Keratinocyte (primary cell): Measurements from ENCODE around the gene ARHGAP6. TPM values are rescaled to one million over a fixed set of nuclear protein-coding genes. Genes with fewer than 3 reads are reported as not detected.

ENCODE experiments used
- DNase-seq: peaks from one replicate; pipeline ENCODE4 v3.0.0-alpha.2; 2011; ENCODE audit warnings: low read depth, missing footprints, low spot score
- FAIRE-seq: peaks from 2 replicates; lab custom pipeline; 2011; peaks lifted over from hg19 to GRCh38; lab: Jason Lieb, UNC
- H2AFZ ChIP-seq: 2 replicates; pipeline ENCODE4 v1.6.0; 2012; ENCODE audit warnings: low read length, control low read depth, inconsistent platforms; ENCODE audit not compliant: control insufficient read depth
- H3K27ac ChIP-seq: 2 replicates; pipeline ENCODE4 v1.5.1; 2011; ENCODE audit warnings: low read length; ENCODE audit not compliant: control insufficient read depth, insufficient read depth
- H3K27me3 ChIP-seq: 3 replicates; pipeline ENCODE4 v1.6.0; 2011; ENCODE audit warnings: low read length; ENCODE audit not compliant: control insufficient read depth, insufficient read depth; ENCODE audit errors: extremely low read depth
- H3K36me3 ChIP-seq, 2 experiments: 2 replicates in 1 of 2; 3 replicates in 1 of 2; pipeline ENCODE4 v1.5.1; 2011; ENCODE audit warnings: low read length in 2 of 2, mild to moderate bottlenecking in 1 of 2; ENCODE audit not compliant: control insufficient read depth in 2 of 2, insufficient read depth in 2 of 2; ENCODE audit errors: extremely low read depth in 1 of 2
- H3K4me1 ChIP-seq: 3 replicates; pipeline ENCODE4 v1.5.1; 2011; ENCODE audit warnings: low read length; ENCODE audit not compliant: control insufficient read depth, insufficient read depth; ENCODE audit errors: extremely low read depth
- H3K4me2 ChIP-seq: 3 replicates; pipeline ENCODE4 v1.6.0; 2011; ENCODE audit warnings: low read depth, low read length; ENCODE audit not compliant: control insufficient read depth, insufficient read depth; ENCODE audit errors: extremely low read depth
- H3K4me3 ChIP-seq, 3 experiments: fragments of 200-600 bp in 1 of 3; sonication (generic) in 1 of 3; 2 replicates in 2 of 3; 3 replicates in 1 of 3; pipeline ENCODE4 v1.5.1; 2011 to 2016; ENCODE audit warnings: low read length in 3 of 3, mild to moderate bottlenecking in 3 of 3, control low read depth in 2 of 3, inconsistent platforms in 1 of 3, low read depth in 1 of 3, mixed read lengths in 1 of 3, mixed run types in 1 of 3, moderate library complexity in 1 of 3; ENCODE audit not compliant: control insufficient read depth in 2 of 3, insufficient read depth in 2 of 3; ENCODE audit errors: extremely low read depth in 1 of 3
- H3K79me2 ChIP-seq: 2 replicates; pipeline ENCODE4 v1.6.0; 2012; ENCODE audit warnings: low read length; ENCODE audit not compliant: control insufficient read depth, insufficient read depth
- H3K9ac ChIP-seq: 3 replicates; pipeline ENCODE4 v1.6.0; 2011; ENCODE audit warnings: low read length; ENCODE audit not compliant: control insufficient read depth, insufficient read depth; ENCODE audit errors: extremely low read depth
- H3K9me1 ChIP-seq: 3 replicates; pipeline ENCODE4 v1.6.0; 2011; ENCODE audit warnings: low read length; ENCODE audit not compliant: control insufficient read depth, insufficient read depth; ENCODE audit errors: extremely low read depth
- H3K9me3 ChIP-seq: 2 replicates; pipeline ENCODE4 v1.5.1; 2012; ENCODE audit warnings: low read depth, low read length; ENCODE audit not compliant: control insufficient read depth
- H4K20me1 ChIP-seq: 3 replicates; pipeline ENCODE4 v1.6.0; 2011; ENCODE audit warnings: low read length; ENCODE audit not compliant: control insufficient read depth, insufficient read depth; ENCODE audit errors: extremely low read depth
- CTCF ChIP-seq, 3 experiments: IDR thresholded peaks in 1 of 3; conservative IDR thresholded peaks in 1 of 3; optimal IDR thresholded peaks in 1 of 3; 2 replicates in 2 of 3; 3 replicates in 1 of 3; pipeline versions ENCODE3 to v1.5.1; 2011; ENCODE audit warnings: low read length in 3 of 3, mild to moderate bottlenecking in 3 of 3, moderate library complexity in 2 of 3, control low read depth in 1 of 3, inconsistent platforms in 1 of 3; ENCODE audit not compliant: insufficient read depth in 2 of 3; ENCODE audit errors: extremely low read depth in 1 of 3
- EZH2 ChIP-seq: IDR thresholded peaks from one replicate; pipeline ENCODE4 v1.6.1; 2012; ENCODE audit warnings: inconsistent platforms, mild to moderate bottlenecking, low read length, moderate library complexity
- dilution Hi-C: fragments of 300-500 bp; cut with MboI; formaldehyde crosslinking; loops from one replicate; pipeline ENCODE4 v1.7.0; 2020; ENCODE audit warnings: low sequenced_read_pairs; ENCODE audit not compliant: extremely low pct_ligation_motif_present
- polyA plus RNA-seq, 5 experiments: library from polyadenylated mRNA; depleted of rRNA in 3 of 5; stranded (reverse) in 3 of 5; stranded (forward) in 1 of 5; unstranded in 1 of 5; fragments of >200 nt; gene quantifications; 1 replicate in 1 of 5; 2 replicates in 3 of 5; 3 replicates in 1 of 5; pipeline versions ENCODE4 v1.2.1 to v1.2.3, GENCODE V29; 2011 to 2012; ENCODE audit warnings: missing spikeins in 2 of 5, low read depth in 1 of 5, low replicate concordance in 1 of 5

Gene ARHGAP6
- polyA plus RNA-seq, 1 donor (not counting 4 experiments of a cell fraction or from before 2014, with no cell fraction given): 0.01 TPM

- Histone ChIP-seq H3K4me2 (no peak overlapping the region), H3K27ac (no peak overlapping the region), H3K9ac (no peak overlapping the region), H3K9me3 (no peaks in the 10 kb centered on the region), H3K36me3 (no peaks in the 10 kb centered on the region), H3K79me2 (no peaks in the 10 kb centered on the region), H4K20me1 (no peaks in the 10 kb centered on the region), H3K4me1 (no peaks in the 10 kb centered on the region), H3K4me3 (no peak overlapping the region), H3K27me3 (no peaks in the 10 kb centered on the region), H2AFZ (no peak overlapping the region), H3K9me1 (no peaks in the 10 kb centered on the region)
- DNase-seq (peak; percentile 55), FAIRE-seq (no peak)
- dilution Hi-C loops: loop anchor here (25.0 kb wide), 1 partner anchor 371 kb away; no protein-coding TSS in a partner anchor
- peak in 2 of 3 experiments; percentile 54 to 65 for TF ChIP-seq CTCF (optimal IDR thresholded peaks at IDR 0.05 in 1 of 3, IDR thresholded peaks at IDR 0.05 in 1 of 3, conservative IDR thresholded peaks at IDR 0.05 in 1 of 3; ENCODE audit: extremely low read depth in 1 of 3, insufficient read depth in 2 of 3, low read length in 3 of 3)
- no peak for TF ChIP-seq EZH2
Observed at GRCh38 chrX:11533199-11533651, 132.5 kb downstream of the ARHGAP6 start.

- Histone ChIP-seq H3K9me1 (no peaks in the 10 kb centered on the region), H3K27ac (no peak overlapping the region), H3K79me2 (no peaks in the 10 kb centered on the region), H2AFZ (no peak overlapping the region), H3K4me1 (no peaks in the 10 kb centered on the region), H3K9me3 (no peaks in the 10 kb centered on the region), H3K36me3 (no peaks in the 10 kb centered on the region), H3K27me3 (no peaks in the 10 kb centered on the region), H3K9ac (no peak overlapping the region), H4K20me1 (no peaks in the 10 kb centered on the region), H3K4me3 (no peak overlapping the region), H3K4me2 (no peak overlapping the region)
- DNase-seq (no peak), FAIRE-seq (no peak)
- TF ChIP-seq EZH2: no peak
- no peak for TF ChIP-seq CTCF (optimal IDR thresholded peaks at IDR 0.05 in 1 of 3, IDR thresholded peaks at IDR 0.05 in 1 of 3, conservative IDR thresholded peaks at IDR 0.05 in 1 of 3; ENCODE audit: extremely low read depth in 1 of 3, insufficient read depth in 2 of 3, low read length in 3 of 3)
- dilution Hi-C loops: loop anchor here (25.0 kb wide), 1 partner anchor 370 kb away; no protein-coding TSS in a partner anchor
Observed at GRCh38 chrX:11532291-11533078, 133.2 kb downstream of the ARHGAP6 start.
